A673 (cell line): Measurements from ENCODE around the gene KREMEN1.

Experiments used
- EZH2 ChIP-seq: fragments of 200-600 bp; sonication (generic); IDR thresholded peaks from 2 replicates; pipeline ENCODE4 v1.6.1; 2017; ENCODE audit warnings: borderline replicate concordance, low read depth, mild to moderate bottlenecking, mixed read lengths, antibody characterized with exemption, low read length; ENCODE audit not compliant: poor library complexity, severe bottlenecking
- TF ChIP-seq, protein P1 (sequence below): fragments of 300-800, 200-600 bp; sonication (generic); conservative IDR thresholded peaks from 2 replicates; pipeline ENCODE4 v1.5.1; 2017; ENCODE audit warnings: low read depth, mild to moderate bottlenecking, antibody characterized with exemption, low read length, moderate library complexity, mixed read lengths

DNA sequence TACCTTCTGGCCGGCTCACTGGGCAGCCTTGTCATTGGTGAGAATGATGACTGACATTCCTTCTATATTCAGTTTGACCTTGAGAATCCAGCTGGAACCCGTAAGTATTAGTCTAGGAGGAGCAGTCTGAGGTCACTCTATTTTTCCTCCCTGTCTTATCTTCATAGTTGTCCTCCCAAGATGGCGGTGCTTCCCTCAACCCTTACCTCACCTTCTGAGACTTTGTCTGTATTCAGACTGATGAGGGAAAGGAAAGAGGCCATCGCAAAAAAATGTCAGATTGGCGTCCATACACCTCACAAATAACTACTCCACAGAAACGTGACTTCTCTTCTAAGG lies 6.0 kb downstream of the KREMEN1 start:
- TF ChIP-seq, protein P1, sequence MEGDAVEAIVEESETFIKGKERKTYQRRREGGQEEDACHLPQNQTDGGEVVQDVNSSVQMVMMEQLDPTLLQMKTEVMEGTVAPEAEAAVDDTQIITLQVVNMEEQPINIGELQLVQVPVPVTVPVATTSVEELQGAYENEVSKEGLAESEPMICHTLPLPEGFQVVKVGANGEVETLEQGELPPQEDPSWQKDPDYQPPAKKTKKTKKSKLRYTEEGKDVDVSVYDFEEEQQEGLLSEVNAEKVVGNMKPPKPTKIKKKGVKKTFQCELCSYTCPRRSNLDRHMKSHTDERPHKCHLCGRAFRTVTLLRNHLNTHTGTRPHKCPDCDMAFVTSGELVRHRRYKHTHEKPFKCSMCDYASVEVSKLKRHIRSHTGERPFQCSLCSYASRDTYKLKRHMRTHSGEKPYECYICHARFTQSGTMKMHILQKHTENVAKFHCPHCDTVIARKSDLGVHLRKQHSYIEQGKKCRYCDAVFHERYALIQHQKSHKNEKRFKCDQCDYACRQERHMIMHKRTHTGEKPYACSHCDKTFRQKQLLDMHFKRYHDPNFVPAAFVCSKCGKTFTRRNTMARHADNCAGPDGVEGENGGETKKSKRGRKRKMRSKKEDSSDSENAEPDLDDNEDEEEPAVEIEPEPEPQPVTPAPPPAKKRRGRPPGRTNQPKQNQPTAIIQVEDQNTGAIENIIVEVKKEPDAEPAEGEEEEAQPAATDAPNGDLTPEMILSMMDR = no peak
- no peak for TF ChIP-seq EZH2
